ENCODE measurements around the gene CCDC60. TPM values are rescaled to one million over a fixed set of nuclear protein-coding genes. Genes with fewer than 3 reads are reported as not detected.

CCDC60 gene
- total and polyA plus RNA-seq, 8 donors = not detected

DNA sequence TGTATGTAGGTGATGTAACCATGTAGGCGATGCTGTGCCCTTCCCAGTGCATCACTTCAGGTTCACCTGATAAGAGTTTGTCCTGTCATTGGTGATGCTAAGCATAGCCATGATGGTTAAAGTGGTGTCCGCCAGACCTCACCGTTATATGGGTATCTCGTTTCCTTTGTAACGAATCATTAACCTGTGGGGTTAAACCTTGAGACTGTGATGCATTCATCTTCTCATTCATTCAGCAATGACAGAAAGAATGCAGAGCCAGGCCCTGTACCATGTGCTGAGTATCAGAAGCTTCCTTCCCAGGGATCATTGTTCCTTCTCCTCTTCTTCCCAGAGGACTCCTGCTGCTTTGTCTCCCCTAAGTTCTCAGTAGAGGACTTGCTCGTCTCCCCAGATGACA lies 84.9 kb downstream of the CCDC60 start:
- Histone ChIP-seq H3K27me3 (no peaks in the 10 kb centered on the region), H3K36me3 (no peaks in the 10 kb centered on the region), H3K4me1 (no peaks in the 10 kb centered on the region), H3K27ac (no peak overlapping the region), H3K4me3 (no peak overlapping the region), H3K9me3 (no peaks in the 10 kb centered on the region)
- ATAC-seq (no peak), FAIRE-seq (no peak), DNase-seq (no peak)
- TF ChIP-seq, protein P1, sequence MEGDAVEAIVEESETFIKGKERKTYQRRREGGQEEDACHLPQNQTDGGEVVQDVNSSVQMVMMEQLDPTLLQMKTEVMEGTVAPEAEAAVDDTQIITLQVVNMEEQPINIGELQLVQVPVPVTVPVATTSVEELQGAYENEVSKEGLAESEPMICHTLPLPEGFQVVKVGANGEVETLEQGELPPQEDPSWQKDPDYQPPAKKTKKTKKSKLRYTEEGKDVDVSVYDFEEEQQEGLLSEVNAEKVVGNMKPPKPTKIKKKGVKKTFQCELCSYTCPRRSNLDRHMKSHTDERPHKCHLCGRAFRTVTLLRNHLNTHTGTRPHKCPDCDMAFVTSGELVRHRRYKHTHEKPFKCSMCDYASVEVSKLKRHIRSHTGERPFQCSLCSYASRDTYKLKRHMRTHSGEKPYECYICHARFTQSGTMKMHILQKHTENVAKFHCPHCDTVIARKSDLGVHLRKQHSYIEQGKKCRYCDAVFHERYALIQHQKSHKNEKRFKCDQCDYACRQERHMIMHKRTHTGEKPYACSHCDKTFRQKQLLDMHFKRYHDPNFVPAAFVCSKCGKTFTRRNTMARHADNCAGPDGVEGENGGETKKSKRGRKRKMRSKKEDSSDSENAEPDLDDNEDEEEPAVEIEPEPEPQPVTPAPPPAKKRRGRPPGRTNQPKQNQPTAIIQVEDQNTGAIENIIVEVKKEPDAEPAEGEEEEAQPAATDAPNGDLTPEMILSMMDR (IDR thresholded peaks at IDR 0.05) = no peak
- intact Hi-C loops (cut with DNase I) = loop anchor here in 1 of 3 donors (10.0 kb wide), 1 partner anchor 305 kb away; no protein-coding TSS in a partner anchor
- WGBS, 2 donors = 43 to 56% methylated on average over 6 of the region's 6 CpGs

DNA sequence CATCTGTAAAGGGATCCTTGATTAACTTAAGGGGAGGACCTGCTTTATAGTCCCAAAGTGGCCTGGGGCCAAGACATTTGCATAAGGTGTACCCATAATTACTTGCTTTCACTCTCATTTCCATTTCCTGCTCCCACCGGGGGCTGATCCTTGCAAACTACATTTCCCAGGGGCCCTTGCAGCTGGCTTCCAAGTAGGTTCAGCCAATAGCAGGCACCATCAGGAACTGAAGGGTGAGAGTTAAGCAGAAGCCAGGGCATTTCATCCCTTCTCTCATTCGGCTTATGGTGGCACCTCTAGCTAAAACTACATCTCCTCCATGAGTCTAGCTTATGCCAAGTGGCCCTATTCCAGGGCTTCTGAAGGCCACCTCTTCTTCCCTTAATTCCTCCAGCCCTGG lies 88.8 kb downstream of the CCDC60 start:
- H3K36me3 ChIP-seq = no peaks in the 10 kb centered on the region
- 28 to 35% methylated on average over 2 of the region's 2 CpGs for WGBS, 2 donors
- FAIRE-seq (no peak), ATAC-seq (no peak), DNase-seq (no peak)
- no peaks in the 10 kb centered on the region for H3K9me3 ChIP-seq
- intact Hi-C loops (cut with DNase I) = no loop called here
- H3K4me3 ChIP-seq = no peak overlapping the region
- no peak overlapping the region for H3K27ac ChIP-seq
- TF ChIP-seq, protein P1 (IDR thresholded peaks at IDR 0.05) = no peak
- no peaks in the 10 kb centered on the region for H3K27me3 ChIP-seq
- no peaks in the 10 kb centered on the region for H3K4me1 ChIP-seq

DNA sequence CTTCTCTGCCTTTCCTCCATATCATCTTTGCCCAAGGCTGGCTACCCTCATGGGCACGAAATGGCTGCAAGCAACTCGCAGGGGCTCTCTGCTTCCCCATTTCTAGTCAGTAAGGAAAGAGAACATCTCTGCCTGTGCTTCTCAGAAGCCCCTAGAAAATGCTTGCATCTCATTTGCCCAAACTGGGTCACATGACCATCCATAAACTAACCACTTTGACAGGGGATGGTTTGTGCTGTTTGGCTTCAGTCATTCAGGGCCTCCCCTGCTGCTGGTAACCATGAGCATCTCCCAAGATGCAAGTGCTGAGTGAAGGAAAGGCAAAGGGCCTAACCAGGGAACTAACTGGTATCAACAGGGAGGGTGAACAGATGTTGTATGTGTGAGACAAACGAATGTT lies 91.1 kb downstream of the CCDC60 start:
- Histone ChIP-seq H3K36me3 (no peaks in the 10 kb centered on the region), H3K4me3 (no peak overlapping the region), H3K9me3 (no peaks in the 10 kb centered on the region), H3K27ac (no peak overlapping the region), H3K27me3 (no peaks in the 10 kb centered on the region), H3K4me1 (no peaks in the 10 kb centered on the region)
- TF ChIP-seq, protein P1 (IDR thresholded peaks at IDR 0.05) = no peak
- ATAC-seq (no peak), DNase-seq (no peak), FAIRE-seq (no peak)
- 56% methylated on average over 3 of the region's 3 CpGs for WGBS, 2 donors
- intact Hi-C loops (cut with DNase I) = no loop called here

DNA sequence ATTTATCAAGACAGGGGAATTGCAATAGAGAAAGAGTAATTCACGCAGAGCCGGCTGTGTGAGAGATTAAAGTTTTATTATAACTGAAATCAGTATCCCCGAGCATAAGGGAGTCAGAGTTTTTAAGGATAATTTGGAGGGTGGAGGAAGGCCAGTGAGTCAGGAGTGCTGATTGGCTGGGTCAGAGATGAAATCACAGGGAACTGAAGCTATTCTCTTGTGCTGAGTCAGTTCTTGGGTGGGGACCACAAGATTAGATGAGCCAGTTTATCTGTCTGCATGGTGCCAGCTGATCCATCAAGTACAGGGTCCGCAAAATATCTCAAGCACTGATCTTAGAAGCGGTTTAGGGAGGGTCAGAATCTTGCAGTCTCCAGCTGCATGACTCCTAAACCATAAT lies 96.6 kb downstream of the CCDC60 start:
- H3K27me3 ChIP-seq = no peaks in the 10 kb centered on the region
- FAIRE-seq (no peak), ATAC-seq (no peak), DNase-seq (no peak)
- H3K4me3 ChIP-seq = no peak overlapping the region
- H3K4me1 ChIP-seq = no peaks in the 10 kb centered on the region
- TF ChIP-seq, protein P1 (IDR thresholded peaks at IDR 0.05) = no peak
- intact Hi-C loops (cut with DNase I) = no loop called here
- no peaks in the 10 kb centered on the region for H3K36me3 ChIP-seq
- no peak overlapping the region for H3K27ac ChIP-seq
- H3K9me3 ChIP-seq = peaks cover 0 to 4% (median 0%) of the 10 kb centered on the region in 4 donors
- 85 to 87% methylated on average over 5 of the region's 5 CpGs for WGBS, 2 donors

DNA sequence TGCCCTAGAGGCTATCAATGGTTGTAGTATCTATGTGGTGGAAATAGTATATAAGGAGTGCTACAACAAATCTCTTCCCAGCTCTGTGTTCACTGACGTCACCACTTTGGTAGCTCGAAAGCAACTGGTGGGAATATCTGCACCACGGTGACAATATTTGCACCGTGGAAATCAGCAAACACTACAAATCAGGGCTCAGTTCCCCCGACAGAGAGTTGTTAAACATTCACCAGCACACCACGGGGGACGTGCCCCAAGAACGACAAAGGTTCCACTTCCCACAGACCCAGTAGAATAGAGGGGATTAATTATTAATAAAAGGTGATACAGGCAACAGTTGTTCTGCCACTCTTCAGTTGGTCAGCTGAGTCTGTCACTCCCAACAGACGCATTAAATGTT lies 98.4 kb downstream of the CCDC60 start:
- Histone ChIP-seq H3K9me3 (peaks cover 0 to 4% (median 0%) of the 10 kb centered on the region in 4 donors), H3K27me3 (no peaks in the 10 kb centered on the region), H3K4me1 (no peaks in the 10 kb centered on the region), H3K36me3 (no peaks in the 10 kb centered on the region), H3K4me3 (no peak overlapping the region), H3K27ac (peak overlapping the region in 1 of 4 donors; percentile 6)
- TF ChIP-seq, protein P1 (IDR thresholded peaks at IDR 0.05) = no peak
- ATAC-seq (peak; percentile 46 to 92 (median 76)), FAIRE-seq (no peak), DNase-seq (peak in 2 of 6 donors; percentile 40 to 42)
- WGBS, 2 donors = 11 to 14% methylated on average over 9 of the region's 9 CpGs
- intact Hi-C loops (cut with DNase I) = no loop called here
